Thoracic aorta (tissue), 2 donors: ENCODE data around the gene ANO8. TPM values are rescaled to one million over a fixed set of nuclear protein-coding genes. Genes with fewer than 3 reads are reported as not detected.

Source experiments
- ATAC-seq: fragments of 150-250 bp; one replicate; pipeline ENCODE4 v1.8.0; 2017; ENCODE audit warnings: low read depth; ENCODE audit not compliant: insufficient number of reproducible peaks, low FRiP score
- DNase-seq: peaks from one replicate; pipeline ENCODE4 v3.0.0-alpha.2; 2020; ENCODE audit warnings: low spot score
- H3K27ac ChIP-seq, 2 donors: fragments of 200-600 bp; sonication (generic); 1 replicate in 1 of 2; 2 replicates in 1 of 2; pipeline ENCODE4 v1.5.1; 2016; ENCODE audit warnings: mild to moderate bottlenecking in 2 of 2, moderate library complexity in 2 of 2
- H3K27me3 ChIP-seq: fragments of 200-600 bp; sonication (generic); replicated peaks from 2 replicates; pipeline ENCODE4 v1.6.0; 2016; ENCODE audit warnings: mild to moderate bottlenecking; ENCODE audit not compliant: insufficient read depth
- H3K36me3 ChIP-seq: fragments of 200-600 bp; sonication (generic); one replicate; pipeline ENCODE4 v1.5.1; 2016
- H3K4me1 ChIP-seq, 2 donors: fragments of 200-600 bp; sonication (generic); 1 replicate in 1 of 2; 2 replicates in 1 of 2; pipeline versions ENCODE4 v1.5.1 to v1.6.0; 2016; ENCODE audit warnings: low read depth in 2 of 2, mild to moderate bottlenecking in 1 of 2; ENCODE audit not compliant: control insufficient read depth in 1 of 2
- H3K4me3 ChIP-seq: fragments of 200-600 bp; sonication (generic); 2 replicates; pipeline ENCODE4 v1.5.1; 2016; ENCODE audit warnings: mild to moderate bottlenecking
- H3K9me3 ChIP-seq: fragments of 200-600 bp; sonication (generic); 2 replicates; pipeline ENCODE4 v1.5.1; 2016
- CTCF ChIP-seq: fragments of 200-600 bp; sonication (generic); IDR thresholded peaks from one replicate; pipeline ENCODE4 v1.5.1; 2019; ENCODE audit warnings: antibody characterized with exemption
- total RNA-seq, 2 donors: library from RNA; depleted of rRNA; stranded (reverse); fragments of >200 nt; gene quantifications; one replicate each; pipeline versions ENCODE4 v1.1.0 to v1.2.3, GENCODE V29; 2016

ANO8 gene
- total RNA-seq, 2 donors from 2014 or later, result 9.5 to 13.4 TPM

- DNase-seq, result no peak
- Histone ChIP-seq H3K27me3 (no peaks in the 10 kb centered on the region), H3K4me1 (peaks cover 0 to 9% of the 10 kb centered on the region in 2 donors), H3K4me3 (no peak overlapping the region), H3K36me3 (no peaks in the 10 kb centered on the region), H3K9me3 (no peaks in the 10 kb centered on the region), H3K27ac (peak overlapping the region in 1 of 2 donors; percentile 38)
- no peak for ATAC-seq
- TF ChIP-seq CTCF, result no peak
Observed at GRCh38 chr19:17358395-17358794, 23.7 kb upstream of the ANO8 start.

GRCh38 chr19:17357724-17358123 lies 23.1 kb upstream of the ANO8 start:
- peak overlapping the region; percentile 14 to 38 for H3K27ac ChIP-seq
- H3K9me3 ChIP-seq, result no peaks in the 10 kb centered on the region
- no peak for ATAC-seq
- TF ChIP-seq CTCF, result no peak
- H3K36me3 ChIP-seq, result no peaks in the 10 kb centered on the region
- DNase-seq, result no peak
- no peaks in the 10 kb centered on the region for H3K27me3 ChIP-seq
- peaks cover 0 to 14% of the 10 kb centered on the region in 2 donors for H3K4me1 ChIP-seq
- no peak overlapping the region for H3K4me3 ChIP-seq

GRCh38 chr19:17357078-17357666 lies 22.5 kb upstream of the ANO8 start:
- ATAC-seq (no peak), DNase-seq (no peak)
- Histone ChIP-seq H3K27me3 (no peaks in the 10 kb centered on the region), H3K36me3 (no peaks in the 10 kb centered on the region), H3K4me1 (peaks cover 0 to 17% of the 10 kb centered on the region in 2 donors), H3K4me3 (no peak overlapping the region), H3K27ac (no peak overlapping the region), H3K9me3 (no peaks in the 10 kb centered on the region)
- no peak for TF ChIP-seq CTCF

GRCh38 chr19:17353386-17353785 lies 18.7 kb upstream of the ANO8 start:
- Histone ChIP-seq H3K4me1 (peaks cover 6 to 29% of the 10 kb centered on the region in 2 donors), H3K4me3 (no peak overlapping the region), H3K9me3 (no peaks in the 10 kb centered on the region), H3K27me3 (no peaks in the 10 kb centered on the region), H3K36me3 (no peaks in the 10 kb centered on the region), H3K27ac (no peak overlapping the region)
- DNase-seq (no peak), ATAC-seq (no peak)
- TF ChIP-seq CTCF, result no peak

GRCh38 chr19:17352608-17353280 lies 18.1 kb upstream of the ANO8 start:
- H3K36me3 ChIP-seq, result no peaks in the 10 kb centered on the region
- H3K9me3 ChIP-seq, result no peaks in the 10 kb centered on the region
- H3K27me3 ChIP-seq, result no peaks in the 10 kb centered on the region
- H3K4me3 ChIP-seq, result no peak overlapping the region
- ATAC-seq (no peak), DNase-seq (no peak)
- H3K27ac ChIP-seq, result peak overlapping the region in 1 of 2 donors; percentile 39
- no peak for TF ChIP-seq CTCF
- H3K4me1 ChIP-seq, result peaks cover 13 to 29% of the 10 kb centered on the region in 2 donors
